Gastroesophageal sphincter (tissue), 4 donors: ENCODE measurements around the gene PTGS2. TPM values are rescaled to one million over a fixed set of nuclear protein-coding genes. Genes with fewer than 3 reads are reported as not detected.

Experiments used
- ATAC-seq: fragments of 150-250 bp; one replicate; pipeline ENCODE4 v1.9.1; 2016; ENCODE audit warnings: mild to moderate bottlenecking, moderate library complexity
- H3K27ac ChIP-seq, 4 donors: fragments of 200-600 bp; sonication (generic) in 3 of 4; 1 replicate in 3 of 4; 2 replicates in 1 of 4; pipeline ENCODE4 v1.5.1; 2016 to 2019
- H3K27me3 ChIP-seq: fragments of 200-600 bp; sonication (generic); one replicate; pipeline ENCODE4 v1.5.1; 2019
- H3K36me3 ChIP-seq, 2 donors: fragments of 200-600 bp; sonication (generic); one replicate each; pipeline ENCODE4 v1.5.1; 2019; ENCODE audit warnings: control low read depth in 1 of 2
- H3K4me1 ChIP-seq, 3 donors: fragments of 200-600 bp; sonication (generic); 1 replicate in 2 of 3; 2 replicates in 1 of 3; pipeline ENCODE4 v1.5.1; 2016 to 2019; ENCODE audit warnings: control low read depth in 2 of 3
- H3K4me3 ChIP-seq, 2 donors: fragments of 200-600 bp; sonication (generic); one replicate each; pipeline ENCODE4 v1.5.1; 2019; ENCODE audit warnings: mild to moderate bottlenecking in 1 of 2, moderate library complexity in 1 of 2
- H3K9me3 ChIP-seq, 3 donors: fragments of 200-600 bp; sonication (generic); one replicate each; pipeline ENCODE4 v1.5.1; 2017 to 2019; ENCODE audit warnings: control low read depth in 2 of 3
- EP300 ChIP-seq: sonication (generic); formaldehyde crosslinking; IDR thresholded peaks from one replicate; pipeline ENCODE4 v1.6.1; 2017; ENCODE audit warnings: antibody characterized with exemption, mild to moderate bottlenecking
- POLR2A ChIP-seq, 2 donors: fragments of 450-650 bp; IDR thresholded peaks; one replicate each; pipeline ENCODE4 v1.6.1; 2017; ENCODE audit warnings: antibody characterized with exemption in 2 of 2, mild to moderate bottlenecking in 2 of 2, moderate library complexity in 1 of 2
- POLR2AphosphoS5 ChIP-seq: sonication (generic); formaldehyde crosslinking; IDR thresholded peaks from one replicate; pipeline ENCODE4 v1.6.1; 2017; ENCODE audit warnings: antibody characterized with exemption
- WGBS, 2 donors: methylation state at CpG; one replicate each; pipeline ENCODE4 v1.1.5; 2018; ENCODE audit warnings: low coverage in 1 of 2; 5-methylcytosine and 5-hydroxymethylcytosine counted together
- total RNA-seq, 4 donors: library from RNA; depleted of rRNA; stranded (reverse); fragments of >200 nt; gene quantifications; one replicate each; pipeline ENCODE4 v1.1.0, GENCODE V29; 2016
- TF ChIP-seq, protein P1 (sequence below), 4 experiments: fragments of 200-600 bp in 2 of 4; fragments of 450-650 bp in 2 of 4; sonication (generic) in 1 of 4; IDR thresholded peaks; one replicate each; pipeline ENCODE4 v1.5.1; 2017 to 2019; ENCODE audit warnings: antibody characterized with exemption in 4 of 4, mild to moderate bottlenecking in 2 of 4, moderate library complexity in 2 of 4

PTGS2 gene
- total RNA-seq, 4 donors from 2014 or later: 2.2 to 13.6 (median 8.7) TPM

- no peaks in the 10 kb centered on the region for H3K9me3 ChIP-seq
- TF ChIP-seq EP300 (no peak), POLR2AphosphoS5 (no peak), POLR2A (IDR thresholded peaks at IDR 0.05) (no peak)
- TF ChIP-seq, protein P1, sequence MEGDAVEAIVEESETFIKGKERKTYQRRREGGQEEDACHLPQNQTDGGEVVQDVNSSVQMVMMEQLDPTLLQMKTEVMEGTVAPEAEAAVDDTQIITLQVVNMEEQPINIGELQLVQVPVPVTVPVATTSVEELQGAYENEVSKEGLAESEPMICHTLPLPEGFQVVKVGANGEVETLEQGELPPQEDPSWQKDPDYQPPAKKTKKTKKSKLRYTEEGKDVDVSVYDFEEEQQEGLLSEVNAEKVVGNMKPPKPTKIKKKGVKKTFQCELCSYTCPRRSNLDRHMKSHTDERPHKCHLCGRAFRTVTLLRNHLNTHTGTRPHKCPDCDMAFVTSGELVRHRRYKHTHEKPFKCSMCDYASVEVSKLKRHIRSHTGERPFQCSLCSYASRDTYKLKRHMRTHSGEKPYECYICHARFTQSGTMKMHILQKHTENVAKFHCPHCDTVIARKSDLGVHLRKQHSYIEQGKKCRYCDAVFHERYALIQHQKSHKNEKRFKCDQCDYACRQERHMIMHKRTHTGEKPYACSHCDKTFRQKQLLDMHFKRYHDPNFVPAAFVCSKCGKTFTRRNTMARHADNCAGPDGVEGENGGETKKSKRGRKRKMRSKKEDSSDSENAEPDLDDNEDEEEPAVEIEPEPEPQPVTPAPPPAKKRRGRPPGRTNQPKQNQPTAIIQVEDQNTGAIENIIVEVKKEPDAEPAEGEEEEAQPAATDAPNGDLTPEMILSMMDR (IDR thresholded peaks at IDR 0.05): no peak
- WGBS, 2 donors: 7 to 8% methylated on average over 3 to 9 of the region's 9 CpGs
- peak overlapping the region; percentile 75 to 94 for H3K4me3 ChIP-seq
- no peaks in the 10 kb centered on the region for H3K27me3 ChIP-seq
- H3K36me3 ChIP-seq: peaks cover 0 to 22% of the 10 kb centered on the region in 2 donors
- H3K4me1 ChIP-seq: peaks cover 0 to 33% (median 4%) of the 10 kb centered on the region in 3 donors
- peak overlapping the region; percentile 92 to 96 (median 94) for H3K27ac ChIP-seq
- no peak for ATAC-seq
These were observed 898 bp upstream of the PTGS2 start for GRCh38 chr1:186681121-186681520.

DNA sequence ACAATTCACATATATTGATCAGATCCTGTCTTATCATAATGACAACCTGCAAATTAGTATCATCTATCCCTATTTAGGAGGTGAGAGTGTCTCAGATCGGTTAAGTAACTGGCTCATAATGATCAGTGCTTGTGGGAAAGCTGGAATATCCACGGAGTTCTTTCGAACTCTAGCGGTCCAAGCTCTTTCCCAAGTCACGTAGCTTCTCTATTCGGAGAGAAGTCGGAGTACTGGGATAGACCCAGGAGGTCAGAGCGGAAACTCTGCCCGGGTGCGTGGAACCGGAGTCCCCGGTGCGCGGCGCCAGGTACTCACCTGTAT is 339 bp downstream of the PTGS2 start:
- Histone ChIP-seq H3K4me3 (peak overlapping the region; percentile 75 to 94), H3K4me1 (peaks cover 0 to 33% (median 4%) of the 10 kb centered on the region in 3 donors), H3K27ac (peak overlapping the region; percentile 92 to 96 (median 94)), H3K9me3 (no peaks in the 10 kb centered on the region), H3K27me3 (no peaks in the 10 kb centered on the region), H3K36me3 (peaks cover 0 to 35% of the 10 kb centered on the region in 2 donors)
- whole genome bisulfite sequencing, 2 donors: 0% methylated on average over 5 to 6 of the region's 15 CpGs
- ATAC-seq: peak; percentile 65
- TF ChIP-seq EP300 (no peak), POLR2A (IDR thresholded peaks at IDR 0.05) (no peak), POLR2AphosphoS5 (no peak)
- TF ChIP-seq, protein P1 (IDR thresholded peaks at IDR 0.05): no peak

GRCh38 chr1:186678155-186678554 is 2.1 kb downstream of the PTGS2 start:
- no peaks in the 10 kb centered on the region for H3K9me3 ChIP-seq
- H3K4me1 ChIP-seq: peaks cover 0 to 31% (median 4%) of the 10 kb centered on the region in 3 donors
- ATAC-seq: no peak
- H3K36me3 ChIP-seq: peaks cover 0 to 49% of the 10 kb centered on the region in 2 donors
- H3K27me3 ChIP-seq: no peaks in the 10 kb centered on the region
- 68 to 78% methylated on average over 2 of the region's 2 CpGs for WGBS, 2 donors
- no peak for TF ChIP-seq EP300
- TF ChIP-seq POLR2A (IDR thresholded peaks at IDR 0.05): no peak
- H3K27ac ChIP-seq: peak overlapping the region in 1 of 4 donors; percentile 95
- no peak overlapping the region for H3K4me3 ChIP-seq

- no peak for ATAC-seq
- Histone ChIP-seq H3K4me1 (no peaks in the 10 kb centered on the region), H3K27me3 (no peaks in the 10 kb centered on the region), H3K4me3 (no peak overlapping the region), H3K36me3 (peaks cover 0 to 52% of the 10 kb centered on the region in 2 donors), H3K27ac (no peak overlapping the region), H3K9me3 (no peaks in the 10 kb centered on the region)
- WGBS, 2 donors: 79 to 90% methylated on average over 3 of the region's 3 CpGs
- no peak for TF ChIP-seq POLR2A (IDR thresholded peaks at IDR 0.05)
- TF ChIP-seq EP300: no peak
- TF ChIP-seq, protein P1 (IDR thresholded peaks at IDR 0.05): no peak
- TF ChIP-seq POLR2AphosphoS5: no peak
These were observed 7.6 kb downstream of the PTGS2 start for GRCh38 chr1:186672596-186672995.

- Histone ChIP-seq H3K36me3 (peaks cover 0 to 47% of the 10 kb centered on the region in 2 donors), H3K27ac (no peak overlapping the region), H3K27me3 (no peaks in the 10 kb centered on the region), H3K4me3 (no peak overlapping the region), H3K9me3 (no peaks in the 10 kb centered on the region), H3K4me1 (no peaks in the 10 kb centered on the region)
- no peak for ATAC-seq
- TF ChIP-seq EP300 (no peak), POLR2A (IDR thresholded peaks at IDR 0.05) (no peak), POLR2AphosphoS5 (no peak)
- TF ChIP-seq, protein P1 (IDR thresholded peaks at IDR 0.05): no peak
- WGBS, 2 donors: 89 to 94% methylated on average over 2 of the region's 2 CpGs
These were observed 8.1 kb downstream of the PTGS2 start for GRCh38 chr1:186672131-186672530.
